Thyroid gland (tissue), 4 donors: Measurements from ENCODE around the gene PIGO.

Experiments
- CTCF ChIP-seq, 6 experiments: fragments of 200-600 bp in 3 of 6; fragments of 450-650 bp in 3 of 6; sonication (generic) in 3 of 6; IDR thresholded peaks; one replicate each; pipeline ENCODE4 v1.5.1; 2016 to 2019; ENCODE audit warnings: antibody characterized with exemption in 6 of 6, mild to moderate bottlenecking in 2 of 6, inconsistent platforms in 1 of 6, moderate library complexity in 1 of 6
- POLR2A ChIP-seq, 2 donors: fragments of 450-650 bp; IDR thresholded peaks; one replicate each; pipeline ENCODE4 v1.6.1; 2017; ENCODE audit warnings: antibody characterized with exemption in 2 of 2, mild to moderate bottlenecking in 2 of 2, moderate library complexity in 1 of 2

GRCh38 chr9:35089434-35089833, 7.0 kb downstream of the PIGO start:
- no peak for TF ChIP-seq CTCF (IDR thresholded peaks at IDR 0.05)
- TF ChIP-seq POLR2A (IDR thresholded peaks at IDR 0.05) = no peak
